K562 (cell line): Measurements from ENCODE around the gene DCAF4. TPM values are rescaled to one million over a fixed set of nuclear protein-coding genes. Genes with fewer than 3 reads are reported as not detected.
A peak's percentile ranks its signal among the peaks of the same experiment; 100 is the strongest.

Source experiments
- BACH1 ChIP-seq: fragments of 200-800 bp; sonication (Bioruptor generic); IDR thresholded peaks from 2 replicates; pipeline ENCODE4 v1.6.1; 2016; ENCODE audit warnings: missing genetic modification characterization, missing compliant biosample characterization
- BRD4 ChIP-seq: fragments of 200-600 bp; sonication (generic); IDR thresholded peaks from 2 replicates; pipeline ENCODE4 v1.6.1; 2017; ENCODE audit warnings: inconsistent platforms
- BRF2 ChIP-seq: IDR thresholded peaks from 3 replicates; pipeline ENCODE4 v1.6.1; 2011; ENCODE audit warnings: borderline replicate concordance, mild to moderate bottlenecking; ENCODE audit not compliant: insufficient read length, insufficient read depth
- MAZ ChIP-seq, 2 experiments: fragments of 450-650 bp in 1 of 2; sonication (generic) in 1 of 2; formaldehyde crosslinking; IDR thresholded peaks in 1 of 2; conservative IDR thresholded peaks in 1 of 2; 2 replicates each; pipeline versions ENCODE4 v1.4.0 to v1.5.0; 2020; ENCODE audit warnings: mild to moderate bottlenecking in 1 of 2, missing genetic modification reagents in 1 of 2
- MTA3 ChIP-seq: fragments of 450-650 bp; formaldehyde crosslinking; IDR thresholded peaks from 2 replicates; pipeline ENCODE4 v1.6.1; 2017; ENCODE audit warnings: mild to moderate bottlenecking, borderline replicate concordance
- PHF21A ChIP-seq: fragments of 450-650 bp; IDR thresholded peaks from 2 replicates; pipeline ENCODE4 v1.6.1; 2017; ENCODE audit warnings: low read depth, borderline replicate concordance
- PREB ChIP-seq: sonication (generic); formaldehyde crosslinking; IDR thresholded peaks from 2 replicates; pipeline ENCODE4 v1.8.1; 2023; ENCODE audit warnings: mild to moderate bottlenecking, missing genetic modification reagents
- RBM14 ChIP-seq: fragments of 200-400 bp; formaldehyde crosslinking; IDR thresholded peaks from 2 replicates; pipeline ENCODE4 v1.6.1; 2018; ENCODE audit warnings: low read depth, mild to moderate bottlenecking, low read length, moderate library complexity, borderline replicate concordance; ENCODE audit not compliant: insufficient read depth
- SMARCC2 ChIP-seq: fragments of 450-650 bp; IDR thresholded peaks from 2 replicates; pipeline ENCODE4 v1.6.1; 2017; ENCODE audit warnings: antibody characterized with exemption, moderate library complexity, mild to moderate bottlenecking, low read depth
- SNIP1 ChIP-seq: fragments of 450-650 bp; IDR thresholded peaks from 2 replicates; pipeline ENCODE4 v1.7.1; 2017; ENCODE audit warnings: low read depth, mild to moderate bottlenecking
- TCF3 ChIP-seq: sonication (generic); formaldehyde crosslinking; IDR thresholded peaks from 2 replicates; pipeline ENCODE4 v1.4.0; 2020; ENCODE audit warnings: mild to moderate bottlenecking, missing genetic modification reagents
- TRIM24 ChIP-seq, 2 experiments: fragments of 450-650 bp; IDR thresholded peaks; 2 replicates each; pipeline ENCODE4 v1.6.1; 2016
- ZBTB5 ChIP-seq: fragments of 450-650 bp; IDR thresholded peaks from 2 replicates; pipeline ENCODE4 v1.6.1; 2017; ENCODE audit warnings: antibody characterized with exemption
- ZBTB7A ChIP-seq: IDR thresholded peaks from 2 replicates; pipeline ENCODE4 v1.6.1; 2011; ENCODE audit warnings: low read depth, mild to moderate bottlenecking, low read length, moderate library complexity, borderline replicate concordance; ENCODE audit not compliant: control insufficient read depth
- ZFP30 ChIP-seq: fragments of 250-450 bp; sonication (Bioruptor Pico); IDR thresholded peaks from 2 replicates; pipeline ENCODE4 v1.8.0; 2022; ENCODE audit warnings: moderate library complexity, mild to moderate bottlenecking, inconsistent platforms, borderline replicate concordance
- ZNF316 ChIP-seq: fragments of 450-650 bp; IDR thresholded peaks from 2 replicates; pipeline ENCODE4 v1.6.1; 2016
- polyA plus RNA-seq, 8 experiments: library from polyadenylated mRNA; depleted of rRNA in 4 of 8; stranded (reverse) in 5 of 8; unstranded in 3 of 8; fragments of >200 nt; fragmentation: Nextera tagmentation in 2 of 8; fragmentation: Illumina TruSeq in 1 of 8; extraction: Ambion mirVana in 2 of 8; extraction: Trizol in 1 of 8; gene quantifications; 2 replicates each; pipeline versions ENCODE4 v1.2.1 to v1.2.3, GENCODE V29; 2011 to 2014; ENCODE audit warnings: inconsistent platforms in 1 of 8, missing spikeins in 1 of 8
- total RNA-seq, 7 experiments: library from RNA; depleted of rRNA in 6 of 7; stranded (reverse); fragments of >200 nt in 6 of 7; fragmentation: Illumina TruSeq in 2 of 7; extraction: Trizol in 2 of 7; gene quantifications; 2 replicates each; pipeline versions ENCODE4 v1.2.1 to v1.2.3, GENCODE V29; 2011 to 2021; ENCODE audit warnings: low replicate concordance in 1 of 7
- TF ChIP-seq, protein P1 (sequence below), 2 experiments: fragments of 450-650 bp; conservative IDR thresholded peaks; 2 replicates each; pipeline ENCODE4 v1.6.1; 2017; ENCODE audit warnings: mild to moderate bottlenecking in 2 of 2, moderate library complexity in 2 of 2
- TF ChIP-seq, protein P2 (sequence below): fragments of 250-450 bp; sonication (Bioruptor Pico); IDR thresholded peaks from 2 replicates; pipeline ENCODE4 v1.4.0; 2020; ENCODE audit warnings: mild to moderate bottlenecking, moderate library complexity
- TF ChIP-seq, protein P3 (sequence below): fragments of 450-650 bp; IDR thresholded peaks from 2 replicates; pipeline ENCODE4 v1.6.1; 2017; ENCODE audit warnings: mild to moderate bottlenecking, moderate library complexity

Gene DCAF4
- total and polyA plus RNA-seq, 9 of the 15 experiments (the other 6 are each of a cell fraction or from before 2014, with no cell fraction given) = 2.7 to 49.2 (median 22.9) TPM

DNA sequence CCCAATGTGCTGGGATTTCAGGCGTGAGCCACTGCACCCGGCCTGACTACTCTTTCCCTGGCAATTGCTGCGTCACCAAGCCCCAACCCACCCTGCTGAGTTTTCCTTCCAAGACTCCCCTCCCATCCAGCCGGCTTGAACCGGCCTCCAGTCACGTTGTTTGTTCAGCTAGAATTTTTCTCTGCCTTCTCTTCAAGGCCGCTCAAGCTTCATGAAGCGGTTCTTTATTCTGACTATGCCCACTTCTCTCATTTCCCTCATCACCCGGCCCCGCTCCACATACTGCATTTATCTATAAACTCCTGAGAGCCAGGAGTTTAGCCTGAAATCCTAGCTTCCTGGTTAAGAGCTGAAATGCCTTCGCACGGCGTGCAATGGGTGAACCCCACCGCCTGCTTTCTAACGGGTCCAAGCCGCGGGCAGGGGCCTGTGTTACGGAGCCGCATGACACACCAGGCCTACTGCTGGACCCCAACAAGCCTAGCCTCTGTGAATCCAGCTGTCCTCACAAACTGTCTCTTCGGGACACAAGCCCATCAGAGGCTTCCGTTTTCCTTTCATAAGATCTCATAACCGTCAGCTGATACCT lies 999 bp upstream of the DCAF4 start (continued):
- TF ChIP-seq, protein P1, sequence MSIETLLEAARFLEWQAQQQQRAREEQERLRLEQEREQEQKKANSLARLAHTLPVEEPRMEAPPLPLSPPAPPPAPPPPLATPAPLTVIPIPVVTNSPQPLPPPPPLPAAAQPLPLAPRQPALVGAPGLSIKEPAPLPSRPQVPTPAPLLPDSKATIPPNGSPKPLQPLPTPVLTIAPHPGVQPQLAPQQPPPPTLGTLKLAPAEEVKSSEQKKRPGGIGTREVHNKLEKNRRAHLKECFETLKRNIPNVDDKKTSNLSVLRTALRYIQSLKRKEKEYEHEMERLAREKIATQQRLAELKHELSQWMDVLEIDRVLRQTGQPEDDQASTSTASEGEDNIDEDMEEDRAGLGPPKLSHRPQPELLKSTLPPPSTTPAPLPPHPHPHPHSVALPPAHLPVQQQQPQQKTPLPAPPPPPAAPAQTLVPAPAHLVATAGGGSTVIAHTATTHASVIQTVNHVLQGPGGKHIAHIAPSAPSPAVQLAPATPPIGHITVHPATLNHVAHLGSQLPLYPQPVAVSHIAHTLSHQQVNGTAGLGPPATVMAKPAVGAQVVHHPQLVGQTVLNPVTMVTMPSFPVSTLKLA (conservative IDR thresholded peaks at IDR 0.05) = peak in 1 of 2 experiments; percentile 33; a peak in 1 of 4 replicates
- TF ChIP-seq RBM14 (no peak), BACH1 (peak; percentile 52; the same call in 1 of the 2 replicates), BRD4 (peak; percentile 81; the same call in 1 of the 2 replicates), PHF21A (no peak), ZNF316 (peak; percentile 79), TRIM24 (IDR thresholded peaks at IDR 0.05) (0 out of 4 replicates have a peak, but pooled peaks of 1 of the 2 experiments have one; percentile 13), SMARCC2 (no peak), ZBTB7A (peak; percentile 52; the same call in 1 of the 2 replicates), ZFP30 (CRISPR knock-in tag) (no peak), SNIP1 (no peak), TCF3 (CRISPR knock-in tag) (no peak), ZBTB5 (peak; percentile 73), MTA3 (no peak), MAZ (CRISPR knock-in tag; conservative IDR thresholded peaks at IDR 0.05 in 1 of 2, IDR thresholded peaks at IDR 0.05 in 1 of 2) (peak in 1 of 2 experiments; percentile 46; a peak in 2 of 4 replicates), BRF2 (no peak), PREB (CRISPR knock-in tag) (no peak)
- TF ChIP-seq, protein P2, sequence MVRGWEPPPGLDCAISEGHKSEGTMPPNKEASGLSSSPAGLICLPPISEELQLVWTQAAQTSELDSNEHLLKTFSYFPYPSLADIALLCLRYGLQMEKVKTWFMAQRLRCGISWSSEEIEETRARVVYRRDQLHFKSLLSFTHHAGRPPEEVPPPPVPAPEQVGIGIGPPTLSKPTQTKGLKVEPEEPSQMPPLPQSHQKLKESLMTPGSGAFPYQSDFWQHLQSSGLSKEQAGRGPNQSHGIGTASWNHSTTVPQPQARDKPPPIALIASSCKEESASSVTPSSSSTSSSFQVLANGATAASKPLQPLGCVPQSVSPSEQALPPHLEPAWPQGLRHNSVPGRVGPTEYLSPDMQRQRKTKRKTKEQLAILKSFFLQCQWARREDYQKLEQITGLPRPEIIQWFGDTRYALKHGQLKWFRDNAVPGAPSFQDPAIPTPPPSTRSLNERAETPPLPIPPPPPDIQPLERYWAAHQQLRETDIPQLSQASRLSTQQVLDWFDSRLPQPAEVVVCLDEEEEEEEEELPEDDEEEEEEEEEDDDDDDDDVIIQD (CRISPR knock-in tag) = no peak
- TF ChIP-seq, protein P3, sequence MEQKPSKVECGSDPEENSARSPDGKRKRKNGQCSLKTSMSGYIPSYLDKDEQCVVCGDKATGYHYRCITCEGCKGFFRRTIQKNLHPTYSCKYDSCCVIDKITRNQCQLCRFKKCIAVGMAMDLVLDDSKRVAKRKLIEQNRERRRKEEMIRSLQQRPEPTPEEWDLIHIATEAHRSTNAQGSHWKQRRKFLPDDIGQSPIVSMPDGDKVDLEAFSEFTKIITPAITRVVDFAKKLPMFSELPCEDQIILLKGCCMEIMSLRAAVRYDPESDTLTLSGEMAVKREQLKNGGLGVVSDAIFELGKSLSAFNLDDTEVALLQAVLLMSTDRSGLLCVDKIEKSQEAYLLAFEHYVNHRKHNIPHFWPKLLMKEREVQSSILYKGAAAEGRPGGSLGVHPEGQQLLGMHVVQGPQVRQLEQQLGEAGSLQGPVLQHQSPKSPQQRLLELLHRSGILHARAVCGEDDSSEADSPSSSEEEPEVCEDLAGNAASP = no peak
